HL-60/S4 (cell line): ENCODE data around the gene LRP1B.

Experiments used
- in situ Hi-C: fragments of 300-500 bp; cut with MboI; formaldehyde crosslinking; loops from 2 replicates; pipeline ENCODE4 v1.14.3; 2022; ENCODE audit warnings: low sequenced_read_pairs

LRP1B gene

GRCh38 chr2:142131010-142131669, at the start of gene LRP1B:
Gene LRP1B, minus strand, starts transcription at chr2:142131016. Its CDS starts 287 bp downstream, at chr2:142130729.
- in situ Hi-C loops: no loop called here

GRCh38 chr2:142179686-142180085, 48.9 kb upstream of the LRP1B start:
- in situ Hi-C loops: no loop called here

- in situ Hi-C loops: no loop called here
Measured at GRCh38 chr2:142178604-142179003, 47.8 kb upstream of the LRP1B start.

- in situ Hi-C loops: no loop called here
Measured at GRCh38 chr2:142176941-142177340, 46.1 kb upstream of the LRP1B start.

DNA sequence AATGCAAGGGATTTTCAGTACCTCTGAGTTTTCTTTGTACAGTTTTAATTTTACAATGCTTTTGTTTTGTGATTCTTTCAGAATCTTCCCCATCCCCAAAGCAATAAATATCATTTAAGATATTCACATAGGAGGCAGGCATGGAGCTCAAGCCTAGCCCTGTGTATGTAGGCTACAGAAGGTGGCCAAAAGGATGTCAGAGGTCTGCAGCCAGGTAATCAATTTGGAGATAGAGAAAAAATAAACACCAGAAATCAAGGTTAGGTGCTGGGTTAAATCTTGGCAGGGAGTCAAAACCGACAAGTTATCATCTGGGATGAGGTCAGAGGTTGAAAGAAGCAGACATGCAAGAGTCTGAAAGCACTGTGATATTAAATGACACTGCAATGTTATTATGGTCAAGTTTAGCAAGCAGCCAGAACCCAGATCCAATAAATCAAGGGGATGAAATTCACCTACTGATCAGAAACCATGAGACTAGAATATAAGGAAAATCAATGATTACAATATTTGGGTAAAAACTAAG, 45.1 kb upstream of the LRP1B start:
- in situ Hi-C loops: no loop called here

DNA sequence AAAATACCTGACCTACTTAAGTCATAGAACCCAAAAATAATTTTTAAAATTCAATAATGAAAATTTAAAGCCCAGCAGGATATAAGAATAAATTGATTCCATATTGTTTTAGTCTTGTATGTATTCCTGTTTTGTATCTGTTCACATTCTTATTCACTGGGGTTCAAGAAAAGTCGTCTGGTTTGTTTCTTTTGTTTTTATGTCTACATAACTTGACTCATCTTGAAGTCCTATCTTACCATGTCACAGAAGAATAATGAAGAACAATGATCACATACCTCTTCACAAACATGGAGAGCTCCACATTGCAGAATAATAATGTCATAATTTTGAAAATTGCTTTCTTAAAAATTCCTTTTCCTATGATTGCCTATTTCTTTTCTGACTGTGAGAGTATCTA, 43.4 kb upstream of the LRP1B start:
- in situ Hi-C loops: no loop called here

DNA sequence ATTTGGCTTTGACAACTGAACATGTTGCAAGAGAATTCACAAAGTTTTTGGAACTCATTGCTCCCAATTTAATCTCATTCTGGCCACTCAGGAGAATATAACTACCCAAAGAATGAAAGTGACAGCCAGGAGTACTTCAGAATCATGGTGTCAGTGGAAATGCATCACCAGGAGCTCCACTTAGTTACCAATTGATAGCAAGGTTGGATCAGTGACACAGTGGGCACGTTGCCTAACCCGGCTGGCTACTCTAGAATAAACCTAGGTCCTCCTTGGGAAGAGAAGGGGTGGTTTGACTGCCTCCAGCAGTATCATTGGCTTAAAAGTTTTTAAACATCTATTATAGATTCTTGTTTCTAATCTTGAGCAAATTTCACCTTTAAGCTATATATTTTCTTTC, 40.0 kb upstream of the LRP1B start:
- in situ Hi-C loops: no loop called here

GRCh38 chr2:142165790-142166189, 35.0 kb upstream of the LRP1B start:
- in situ Hi-C loops: no loop called here

DNA sequence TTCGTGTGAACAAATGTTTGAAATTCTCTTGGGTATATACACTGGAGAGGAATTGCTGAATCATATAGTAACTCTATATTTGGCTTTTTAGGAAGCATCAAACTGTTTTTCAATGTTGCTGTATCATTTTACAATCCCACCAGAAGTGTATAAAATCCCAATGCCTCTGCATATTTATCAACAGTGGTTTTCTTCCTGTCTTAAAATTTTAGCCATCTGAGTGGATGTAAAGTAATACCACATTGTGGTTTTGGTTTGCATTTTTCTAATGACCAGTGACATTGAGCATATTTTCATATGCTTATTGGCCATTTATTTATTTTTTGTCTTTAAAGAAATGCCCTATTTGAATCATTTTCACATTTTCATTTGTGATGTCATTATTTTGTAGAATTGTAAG, 22.8 kb upstream of the LRP1B start:
- in situ Hi-C loops: no loop called here

DNA sequence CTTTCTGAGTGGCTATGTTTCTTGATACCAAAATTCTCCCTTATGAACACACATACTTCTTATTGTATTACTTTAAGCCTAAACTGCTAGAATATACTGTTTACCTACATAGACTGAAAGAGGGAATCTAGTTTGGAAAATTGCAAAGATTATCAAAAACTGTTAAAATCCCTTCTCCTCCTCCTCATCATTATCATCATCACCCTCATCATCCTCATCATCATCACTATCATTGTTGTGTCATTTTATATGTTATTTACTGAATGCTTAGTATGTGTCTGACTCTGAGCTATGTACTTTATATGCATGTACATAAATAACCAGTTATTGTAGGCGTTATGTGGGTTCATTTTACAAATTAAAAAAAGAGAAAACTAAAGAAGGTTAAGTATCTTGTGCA, 19.6 kb upstream of the LRP1B start:
- in situ Hi-C loops: no loop called here

DNA sequence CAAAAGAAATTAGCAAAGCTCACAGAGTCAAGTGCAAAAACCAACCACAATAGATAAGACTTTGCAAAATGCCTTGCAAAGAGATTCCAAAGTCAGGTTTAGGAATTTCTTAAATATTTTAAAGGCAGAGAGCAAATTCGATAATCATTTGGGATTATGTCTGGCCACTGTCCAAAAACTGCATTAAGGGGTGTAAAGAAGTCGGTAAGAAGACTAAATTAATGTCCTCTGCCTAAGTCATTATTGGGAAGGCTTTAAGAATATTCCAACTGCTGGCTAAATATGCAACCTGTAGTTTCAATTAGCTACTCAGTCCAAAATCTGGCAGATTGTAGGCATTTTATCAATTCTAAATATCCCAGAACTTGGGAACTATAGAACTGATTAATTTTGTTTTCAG, 13.7 kb upstream of the LRP1B start:
- in situ Hi-C loops: no loop called here

DNA sequence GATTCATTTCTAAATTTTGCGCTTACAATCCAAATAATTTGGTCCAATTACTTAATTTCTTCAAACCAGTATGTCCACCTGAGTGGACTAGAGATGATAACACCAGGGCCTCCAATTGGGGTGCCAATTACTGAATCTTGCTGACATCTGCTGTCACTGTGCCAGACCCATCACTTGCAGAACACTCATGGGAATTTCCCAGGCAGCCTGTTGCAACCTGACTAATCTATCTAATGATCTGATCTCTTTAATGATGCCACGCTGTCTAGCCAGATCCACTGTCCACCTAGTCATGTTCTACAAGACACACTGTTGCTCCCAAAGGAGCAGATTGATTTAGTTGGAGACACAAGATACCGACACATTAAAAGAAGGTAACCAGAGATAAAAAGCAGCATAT, 11.8 kb upstream of the LRP1B start:
- in situ Hi-C loops: no loop called here

DNA sequence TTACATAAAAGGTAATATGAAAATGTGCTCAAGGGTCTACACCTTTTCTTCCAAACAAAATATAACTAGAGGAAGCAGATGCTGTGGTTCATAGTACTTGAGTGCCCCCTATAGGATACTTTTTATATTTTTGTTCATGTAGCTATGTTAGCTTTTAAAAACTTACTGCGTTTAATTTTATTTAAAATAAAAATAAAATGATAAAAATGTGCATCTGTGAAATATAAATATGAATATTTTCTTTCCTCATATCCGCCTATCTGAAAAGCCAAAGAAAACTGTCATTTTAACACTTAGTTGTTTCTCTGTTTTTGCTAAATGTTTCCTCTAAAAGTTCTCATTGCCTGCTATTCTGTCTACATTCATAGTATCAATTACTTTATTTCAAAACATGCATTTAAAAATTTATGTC, 9.6 kb upstream of the LRP1B start:
- in situ Hi-C loops: no loop called here

DNA sequence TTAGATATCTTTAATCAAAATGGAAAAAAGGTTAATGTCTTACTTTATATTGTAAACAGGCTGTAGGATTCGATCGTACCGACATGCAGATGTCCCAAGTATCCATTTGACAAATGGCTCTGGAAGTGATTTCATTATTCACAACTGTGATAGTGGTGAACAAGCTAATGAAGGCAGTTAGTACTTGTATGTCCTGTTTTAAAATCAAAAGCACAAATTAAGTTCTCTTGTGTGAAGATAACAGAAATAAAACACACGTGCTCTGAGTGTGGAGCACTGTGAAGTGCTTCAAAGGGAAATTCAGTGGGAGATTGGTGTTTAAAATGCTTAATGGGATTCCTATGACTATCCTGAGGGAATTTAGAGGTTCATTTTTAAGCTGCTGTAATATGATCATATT, 8.6 kb upstream of the LRP1B start:
- in situ Hi-C loops: no loop called here

DNA sequence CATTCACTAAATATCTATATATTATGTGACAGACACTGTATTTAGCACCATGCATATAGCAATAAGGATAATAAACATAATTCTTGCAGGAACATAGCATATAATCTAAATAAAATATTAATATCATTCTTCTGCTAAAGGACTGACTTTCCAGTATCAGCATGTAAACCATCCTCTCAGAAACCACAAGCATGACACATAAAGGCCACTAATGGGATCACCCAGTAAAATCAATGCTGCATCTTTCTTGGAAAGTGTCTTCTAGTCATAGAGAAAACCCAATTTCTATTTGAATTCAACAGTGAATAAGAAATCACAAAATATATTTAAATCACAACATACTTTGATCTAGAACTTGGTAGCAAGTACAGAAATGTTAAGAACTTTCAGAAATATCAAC, 5.8 kb upstream of the LRP1B start:
- in situ Hi-C loops: no loop called here

DNA sequence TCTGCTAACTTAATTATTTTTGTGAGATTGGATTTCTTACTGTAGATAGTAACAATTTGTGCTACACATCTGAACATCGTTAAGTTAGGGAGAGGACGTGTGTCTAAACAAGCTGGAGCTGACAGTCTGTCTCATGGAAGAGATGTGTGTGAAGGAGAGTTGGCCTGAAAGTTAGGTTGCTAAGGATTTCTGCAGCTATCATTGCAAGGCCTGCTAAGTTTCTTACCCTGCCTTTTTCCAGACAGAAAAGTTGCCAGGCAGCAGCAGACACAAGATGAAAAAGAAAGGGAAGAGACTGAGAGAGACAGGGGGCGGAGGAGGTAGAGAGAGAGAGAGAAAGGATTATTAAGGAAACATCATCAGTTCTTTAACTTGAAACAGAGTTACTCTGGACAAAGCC, 4.1 kb upstream of the LRP1B start:
- in situ Hi-C loops: no loop called here

- in situ Hi-C loops: no loop called here
Measured at GRCh38 chr2:142130111-142131009, 456 bp downstream of the LRP1B start.

DNA sequence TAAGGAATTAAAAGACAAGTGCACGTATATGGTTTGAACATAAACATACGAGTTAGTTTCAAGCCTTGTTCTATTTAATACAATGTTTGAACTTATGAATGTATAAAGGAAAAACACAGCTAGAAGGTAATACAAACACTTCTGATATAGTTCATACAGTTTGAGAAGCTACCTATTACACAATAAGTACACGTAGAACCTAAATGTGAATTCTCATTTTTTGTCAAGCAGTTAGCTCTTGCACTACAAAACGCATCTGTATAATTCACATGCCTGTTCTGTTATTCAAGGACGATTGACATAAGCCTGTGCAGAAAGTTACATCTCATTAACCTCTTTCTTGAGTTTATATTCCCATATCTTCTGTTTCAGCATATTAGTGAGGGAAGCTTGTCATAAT, 2.7 kb downstream of the LRP1B start:
- in situ Hi-C loops: no loop called here

DNA sequence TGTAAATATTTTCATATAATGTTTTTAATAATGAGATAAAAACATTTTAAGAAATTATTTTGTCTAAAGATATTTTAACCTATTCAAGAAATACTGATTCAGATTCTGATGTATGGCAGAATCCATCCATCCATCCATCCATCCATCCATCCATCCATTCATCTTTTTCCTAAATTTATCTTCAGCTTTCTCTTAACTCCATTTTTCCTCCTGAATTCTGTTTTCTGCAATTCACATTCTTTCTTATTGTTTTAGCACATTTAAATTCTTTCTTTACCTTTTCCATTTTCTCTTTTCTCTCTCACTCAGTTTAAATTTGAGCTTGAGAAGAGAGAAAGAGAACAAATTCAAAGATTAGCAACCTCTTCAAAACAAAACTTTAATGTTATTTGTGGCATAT, 3.6 kb downstream of the LRP1B start:
- in situ Hi-C loops: no loop called here

- in situ Hi-C loops: no loop called here
Measured at GRCh38 chr2:142124706-142125105, 6.1 kb downstream of the LRP1B start.

GRCh38 chr2:142119347-142119746, 11.5 kb downstream of the LRP1B start:
- in situ Hi-C loops: no loop called here

DNA sequence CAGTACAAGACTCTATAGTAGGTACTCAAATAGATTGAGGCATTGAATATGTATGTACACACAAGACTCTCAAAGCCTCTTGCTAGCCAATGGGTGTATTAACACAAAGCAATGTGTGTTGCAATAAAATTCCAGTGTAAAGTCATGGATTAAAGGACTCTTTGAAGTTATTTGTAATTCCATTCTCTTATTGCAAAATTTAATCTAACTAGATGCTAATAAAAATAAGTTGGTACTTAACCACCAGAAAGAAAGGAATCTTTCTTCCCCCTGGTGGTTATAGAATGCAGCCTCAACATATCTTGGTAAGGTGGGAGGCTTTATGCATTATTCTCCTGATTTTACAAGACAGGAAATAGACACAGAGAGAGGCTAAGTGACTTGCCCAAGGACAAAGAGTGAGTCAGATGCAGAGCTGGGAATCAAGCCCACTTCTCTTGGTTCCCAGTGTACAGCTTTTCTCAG, 18.0 kb downstream of the LRP1B start:
- in situ Hi-C loops: no loop called here
